Upper lobe of left lung (tissue), 4 donors: ENCODE data around the gene TPP2.

Experiments
- CTCF ChIP-seq, 6 experiments: fragments of 450-650 bp in 4 of 6; fragments of 200-600 bp in 2 of 6; sonication (generic) in 2 of 6; IDR thresholded peaks; one replicate each; pipeline ENCODE4 v1.5.1; 2016 to 2019; ENCODE audit warnings: antibody characterized with exemption in 6 of 6
- EP300 ChIP-seq, 4 donors: sonication (generic); formaldehyde crosslinking; IDR thresholded peaks; one replicate each; pipeline ENCODE4 v1.5.1; 2017; ENCODE audit warnings: antibody characterized with exemption in 4 of 4, control low read depth in 2 of 4
- POLR2A ChIP-seq, 4 donors: fragments of 450-650 bp; IDR thresholded peaks; one replicate each; pipeline ENCODE4 v1.5.1; 2016 to 2017; ENCODE audit warnings: antibody characterized with exemption in 4 of 4, mild to moderate bottlenecking in 2 of 4
- POLR2AphosphoS5 ChIP-seq, 2 donors: sonication (generic); formaldehyde crosslinking; IDR thresholded peaks; one replicate each; pipeline ENCODE4 v1.5.1; 2017; ENCODE audit warnings: antibody characterized with exemption in 2 of 2

DNA sequence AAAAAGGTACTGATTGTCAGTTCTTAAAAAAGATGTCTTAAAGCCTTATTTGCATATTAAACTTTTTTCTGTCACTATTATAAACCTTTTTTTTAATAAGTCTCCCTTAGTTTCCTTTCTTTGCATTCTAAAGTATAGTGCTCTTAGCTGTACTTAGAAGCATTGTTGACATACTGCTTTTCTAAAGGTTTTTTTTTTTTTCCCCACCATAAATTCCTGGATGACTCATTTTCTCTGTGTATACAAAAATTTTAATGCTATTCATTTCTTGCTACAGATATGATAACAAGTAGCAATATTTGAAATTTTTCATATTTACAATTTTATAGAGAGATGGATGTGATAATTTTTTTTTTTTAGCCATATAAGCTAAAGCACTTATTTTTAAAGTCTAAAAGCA, 54.6 kb downstream of the TPP2 start:
- no peak for TF ChIP-seq EP300 (IDR thresholded peaks at IDR 0.05)
- TF ChIP-seq CTCF (IDR thresholded peaks at IDR 0.05) = no peak
- no peak for TF ChIP-seq POLR2AphosphoS5 (IDR thresholded peaks at IDR 0.05)
- no peak for TF ChIP-seq POLR2A (IDR thresholded peaks at IDR 0.05)
